Activated T-helper 17 cell treated with anti-CD3 and anti-CD28 coated beads, Interleukin-2, amount 50 U/mL, for 72 hours (primary cell): ENCODE measurements around the gene DRICH1. TPM values are rescaled to one million over a fixed set of nuclear protein-coding genes. Genes with fewer than 3 reads are reported as not detected.
"Not testable (repeated sequence)": the region's sequence is repeated elsewhere in the genome, so short reads cannot be mapped to it uniquely, and the experiment has no call there.

Experiments
- ATAC-seq: fragments of 150-1000 bp; cut with Tn5 transposase; replicated peaks from 2 replicates; pipeline ENCODE4 v1.10.0; 2021; ENCODE audit warnings: mild to moderate bottlenecking, moderate library complexity
- H3K27ac Mint-ChIP-seq: one replicate; pipeline ENCODE4 v1.8.0; 2022; ENCODE audit warnings: mixed read lengths
- H3K27me3 Mint-ChIP-seq: one replicate; pipeline ENCODE4 v1.8.0; 2022; ENCODE audit warnings: mixed read lengths
- H3K36me3 Mint-ChIP-seq: one replicate; pipeline ENCODE4 v1.8.0; 2022; ENCODE audit warnings: low read depth, mild to moderate bottlenecking, mixed read lengths
- H3K4me1 Mint-ChIP-seq: one replicate; pipeline ENCODE4 v1.8.0; 2022; ENCODE audit warnings: mixed read lengths
- H3K4me3 Mint-ChIP-seq: one replicate; pipeline ENCODE4 v1.8.0; 2022; ENCODE audit warnings: mild to moderate bottlenecking, mixed read lengths
- H3K9me3 Mint-ChIP-seq: one replicate; pipeline ENCODE4 v1.8.0; 2022; ENCODE audit warnings: mixed read lengths
- total RNA-seq, 2 donors: library from RNA; stranded (reverse); gene quantifications; one replicate each; pipeline ENCODE4 v1.2.3, GENCODE V29; 2022

Gene DRICH1, protein sequence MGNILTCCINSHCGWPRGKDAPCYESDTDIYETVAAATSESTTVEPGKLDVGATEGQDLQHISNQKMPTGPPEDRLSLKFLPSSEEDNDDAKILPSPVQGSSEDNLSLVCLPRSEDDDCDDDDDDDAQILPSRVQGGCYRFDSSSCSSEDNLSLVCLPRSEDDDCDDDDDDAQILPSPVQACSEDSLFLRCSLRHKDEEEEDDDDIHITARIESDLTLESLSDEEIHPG
- under 1 TPM in 1 of 2 donors, not detected in 1; 0.40 TPM for total RNA-seq

DNA sequence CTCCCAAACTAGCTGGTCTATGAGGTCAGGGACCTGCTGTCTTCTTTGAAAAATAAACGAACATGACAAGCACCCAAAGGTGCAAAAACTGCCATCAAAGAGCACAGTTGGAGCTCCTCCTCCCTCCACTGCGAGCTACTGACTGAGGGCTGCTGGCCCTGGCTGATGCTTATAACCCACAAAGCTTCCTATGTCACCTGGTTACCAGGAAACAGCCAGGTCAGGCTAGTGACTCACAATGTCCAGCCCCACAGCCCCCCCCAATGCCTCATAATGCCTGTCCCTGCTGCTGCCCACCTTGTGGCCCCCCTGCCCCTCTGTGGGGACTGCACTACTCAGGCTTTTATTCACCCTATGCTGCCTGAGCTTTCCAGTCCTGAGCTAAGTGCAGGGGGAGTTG, at the start of gene DRICH1:
Gene DRICH1, minus strand, starts transcription at position 144 of the 400 bp plus-strand sequence. CDS start 298 bp downstream, outside the sequence.
- no peaks in the 10 kb centered on the region for H3K4me1 Mint-ChIP-seq
- H3K27me3 Mint-ChIP-seq: no peaks in the 10 kb centered on the region
- H3K4me3 Mint-ChIP-seq: no peak within 1 kb of the TSS
- H3K9me3 Mint-ChIP-seq: no peaks in the 10 kb centered on the region
- H3K27ac Mint-ChIP-seq: peak within 1 kb of the TSS; percentile 46
- peak; percentile 29 for ATAC-seq
- H3K36me3 Mint-ChIP-seq: peaks cover 5% of the 10 kb centered on the region

- Mint-ChIP-seq H3K36me3 (peaks cover 23% of the 10 kb centered on the region), H3K4me1 (no peaks in the 10 kb centered on the region), H3K27me3 (no peaks in the 10 kb centered on the region), H3K27ac (no peak overlapping the region), H3K9me3 (no peaks in the 10 kb centered on the region), H3K4me3 (no peak overlapping the region)
- ATAC-seq: no peak
These were observed 49.1 kb upstream of the DRICH1 start for GRCh38 chr22:23681026-23681809.

DNA sequence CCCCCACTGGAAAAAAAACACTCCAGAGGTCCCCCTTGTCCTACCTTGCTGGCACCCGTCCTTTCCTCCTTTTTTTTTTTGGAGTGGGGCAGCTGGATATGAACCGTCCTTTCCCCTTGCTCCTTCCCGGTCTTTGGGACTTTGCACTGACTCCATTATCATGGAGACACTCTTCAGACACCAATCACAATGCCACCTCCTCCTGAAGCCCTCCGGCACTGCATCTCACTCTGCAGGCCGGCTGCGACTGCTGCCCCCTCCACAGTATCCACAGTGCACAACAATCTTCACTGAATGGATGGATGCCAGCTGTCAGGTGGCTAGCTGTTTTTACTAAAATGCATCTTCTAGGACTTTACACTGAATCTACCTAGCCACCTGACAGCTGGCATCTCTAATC, 46.0 kb upstream of the DRICH1 start:
- no peak overlapping the region for H3K4me3 Mint-ChIP-seq
- H3K9me3 Mint-ChIP-seq: no peaks in the 10 kb centered on the region
- ATAC-seq: no peak
- no peaks in the 10 kb centered on the region for H3K4me1 Mint-ChIP-seq
- H3K36me3 Mint-ChIP-seq: peaks cover 22% of the 10 kb centered on the region
- peak overlapping the region; percentile 46 for H3K27ac Mint-ChIP-seq
- H3K27me3 Mint-ChIP-seq: no peaks in the 10 kb centered on the region

- ATAC-seq: no peak
- H3K4me3 Mint-ChIP-seq: no peak overlapping the region
- H3K9me3 Mint-ChIP-seq: no peaks in the 10 kb centered on the region
- H3K27ac Mint-ChIP-seq: peak overlapping the region; percentile 46
- H3K27me3 Mint-ChIP-seq: no peaks in the 10 kb centered on the region
- peaks cover 18% of the 10 kb centered on the region for H3K36me3 Mint-ChIP-seq
- no peaks in the 10 kb centered on the region for H3K4me1 Mint-ChIP-seq
These were observed 45.5 kb upstream of the DRICH1 start for GRCh38 chr22:23677701-23677995.

DNA sequence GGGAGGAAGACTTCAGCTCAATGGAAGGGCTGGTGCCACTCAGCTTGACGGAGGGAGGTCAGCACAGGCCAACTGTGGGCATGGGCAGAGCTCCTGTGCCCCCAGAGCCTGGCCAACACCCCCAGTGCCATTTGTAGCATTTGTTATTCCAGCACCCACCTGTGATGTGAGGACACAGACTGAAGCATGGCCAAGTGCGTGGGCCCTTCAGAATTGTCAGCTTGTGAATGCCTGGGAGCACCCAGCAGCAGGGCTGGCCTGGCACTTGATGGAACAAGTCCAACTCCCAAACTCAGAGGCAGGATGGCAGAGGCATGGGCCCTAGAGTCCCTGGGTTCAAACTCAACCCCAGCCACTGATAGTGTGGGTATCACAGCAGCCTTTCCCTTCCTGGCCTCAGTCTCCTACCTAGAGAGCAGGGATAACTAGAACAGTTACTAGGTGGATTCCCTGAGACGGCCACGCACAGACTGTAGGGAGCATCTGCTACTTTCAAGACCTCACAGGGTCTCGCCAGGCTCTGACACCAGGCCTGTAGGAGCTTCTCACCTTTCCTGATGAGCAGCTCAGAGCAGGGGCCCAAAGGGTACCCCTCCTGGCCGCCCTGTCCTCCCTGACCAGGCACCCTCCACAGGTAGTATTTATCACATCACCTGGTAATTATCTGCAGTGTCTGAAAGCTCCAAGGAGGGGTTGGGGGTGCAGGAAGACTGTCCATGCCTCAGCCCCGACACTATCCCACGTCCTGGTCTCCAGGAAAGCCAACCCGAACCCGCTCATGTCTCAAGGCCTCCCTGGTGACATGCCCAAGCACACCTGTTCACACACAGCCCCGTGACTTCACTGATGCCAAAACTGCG, 45.0 kb upstream of the DRICH1 start:
- not testable (repeated sequence) for H3K9me3 Mint-ChIP-seq, ATAC-seq, H3K4me1 Mint-ChIP-seq, H3K27me3 Mint-ChIP-seq, H3K4me3 Mint-ChIP-seq
- Mint-ChIP-seq H3K27ac (peak overlapping the region; percentile 46), H3K36me3 (peaks cover 16% of the 10 kb centered on the region)

DNA sequence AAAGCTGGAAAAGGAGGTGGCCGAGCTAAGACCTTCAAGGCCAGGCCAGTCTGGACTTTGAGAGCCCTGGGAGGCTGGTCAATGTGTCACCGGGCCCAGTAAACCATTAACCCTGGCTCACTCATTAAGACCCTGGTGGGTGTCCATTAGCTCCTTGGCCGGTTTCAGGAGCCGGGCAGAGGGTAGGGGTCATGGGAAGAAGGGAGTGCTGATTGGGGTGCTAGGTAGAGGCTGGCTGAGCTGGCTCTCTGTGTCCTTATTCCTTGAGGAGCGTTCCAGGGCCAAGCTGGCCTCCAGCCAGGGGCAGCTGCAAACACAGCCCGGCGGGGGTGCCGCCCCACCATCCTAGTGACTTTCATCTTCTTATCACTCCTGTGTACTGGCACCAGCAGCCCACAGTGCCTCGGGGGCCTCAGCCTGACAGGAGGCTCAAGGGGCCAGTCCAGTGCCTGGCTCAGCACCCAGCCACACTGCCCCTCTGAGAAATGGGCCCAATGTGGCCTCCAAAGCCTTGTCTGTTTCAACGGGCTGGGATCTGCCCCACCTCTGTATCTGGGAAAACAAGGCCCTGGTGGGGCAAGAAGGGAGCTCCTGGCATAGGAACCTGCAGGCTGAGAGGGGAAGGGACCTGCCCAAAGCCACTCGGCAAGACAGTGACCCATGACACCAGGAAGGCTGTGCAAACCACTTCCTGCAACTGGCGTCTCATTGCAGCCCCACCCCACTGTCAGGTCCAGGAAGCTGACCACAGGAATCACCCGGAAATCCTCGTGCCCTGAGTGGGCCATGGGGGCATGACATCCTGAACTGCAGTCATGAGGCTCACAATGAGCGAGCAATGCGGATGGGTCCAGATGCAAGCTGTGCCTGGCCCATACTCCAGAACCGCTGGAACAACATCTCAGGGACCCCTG, 43.6 kb upstream of the DRICH1 start:
- Mint-ChIP-seq H3K9me3 (no peaks in the 10 kb centered on the region), H3K4me1 (no peaks in the 10 kb centered on the region), H3K36me3 (peaks cover 7% of the 10 kb centered on the region), H3K27me3 (no peaks in the 10 kb centered on the region), H3K27ac (peak overlapping the region; percentile 17), H3K4me3 (no peak overlapping the region)
- ATAC-seq: peak; percentile 39

DNA sequence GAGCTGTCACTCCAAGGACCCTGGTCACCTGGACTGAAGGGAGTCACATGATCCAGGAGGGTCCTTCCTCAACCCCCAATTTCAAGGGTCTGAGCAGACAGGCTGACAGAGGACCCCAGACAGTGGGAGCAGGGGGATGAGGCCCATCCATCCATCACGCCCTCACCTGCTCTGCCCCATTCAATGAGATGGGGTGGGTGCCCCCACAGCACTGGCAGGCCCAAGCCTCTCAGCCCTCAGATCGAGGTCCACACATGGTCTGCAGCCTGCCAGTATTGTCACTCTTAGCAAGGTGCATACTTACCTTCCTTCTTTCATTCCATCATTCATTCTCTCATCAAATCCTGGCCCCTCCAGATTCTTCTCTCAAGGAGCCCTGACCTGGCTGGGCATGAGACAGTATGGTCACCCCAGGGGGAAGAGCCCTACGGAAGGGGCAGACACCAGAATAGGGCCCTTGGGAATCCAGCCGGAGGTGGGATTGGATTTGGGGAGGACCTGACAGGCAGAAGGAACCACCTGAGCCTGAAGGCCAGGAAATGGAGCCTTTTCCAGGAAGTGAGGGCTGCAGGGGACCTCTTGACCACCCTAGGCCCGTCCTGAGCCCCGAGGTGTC, 42.9 kb upstream of the DRICH1 start:
- H3K27ac Mint-ChIP-seq: peak overlapping the region; percentile 17
- not testable (repeated sequence) for H3K4me3 Mint-ChIP-seq, ATAC-seq, H3K36me3 Mint-ChIP-seq, H3K4me1 Mint-ChIP-seq, H3K9me3 Mint-ChIP-seq, H3K27me3 Mint-ChIP-seq

DNA sequence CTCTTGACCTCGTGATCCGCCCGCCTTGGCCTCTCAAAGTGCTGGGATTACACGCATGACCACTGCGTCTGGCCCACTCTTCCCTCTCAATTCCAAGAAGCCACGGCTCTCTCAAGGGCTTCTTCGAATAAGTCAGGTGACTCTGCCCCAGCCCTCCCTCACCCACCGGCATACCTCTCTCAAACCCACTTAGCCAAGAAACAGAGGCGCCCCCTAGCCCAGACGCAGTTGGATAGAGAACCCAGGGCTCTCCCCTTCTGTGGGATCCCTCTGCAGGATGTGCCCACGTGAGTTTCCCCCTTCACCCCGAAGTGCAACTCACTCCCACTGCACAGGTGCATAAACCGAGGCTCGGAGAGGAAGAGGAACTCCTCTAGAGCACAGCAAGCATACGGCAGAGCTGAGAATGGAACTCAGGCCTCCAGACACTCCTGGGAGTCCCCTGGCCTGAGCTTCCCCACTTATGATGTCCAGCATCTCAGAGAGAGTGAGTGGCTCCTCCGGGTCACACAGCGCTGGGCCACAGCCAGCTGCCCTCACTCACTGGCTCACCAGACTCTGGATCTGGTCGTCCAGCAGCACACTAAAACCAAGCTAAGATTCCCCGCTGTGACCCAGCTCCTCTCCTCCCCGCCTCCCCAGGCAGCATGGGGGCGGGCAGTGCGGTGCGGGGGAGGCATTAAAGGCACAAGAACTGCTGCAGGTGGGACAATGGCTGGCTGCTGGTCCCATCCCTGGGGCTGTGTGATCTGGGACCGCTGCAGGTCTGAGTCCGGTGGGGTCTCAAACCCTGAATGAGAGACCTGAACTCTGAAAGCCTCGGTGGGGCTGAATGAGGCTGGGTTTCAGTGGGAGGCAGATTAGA, 41.9 kb upstream of the DRICH1 start:
- no peak overlapping the region for H3K27ac Mint-ChIP-seq
- ATAC-seq: no peak
- no peaks in the 10 kb centered on the region for H3K4me1 Mint-ChIP-seq
- H3K36me3 Mint-ChIP-seq: no peaks in the 10 kb centered on the region
- no peaks in the 10 kb centered on the region for H3K9me3 Mint-ChIP-seq
- no peaks in the 10 kb centered on the region for H3K27me3 Mint-ChIP-seq
- no peak overlapping the region for H3K4me3 Mint-ChIP-seq

DNA sequence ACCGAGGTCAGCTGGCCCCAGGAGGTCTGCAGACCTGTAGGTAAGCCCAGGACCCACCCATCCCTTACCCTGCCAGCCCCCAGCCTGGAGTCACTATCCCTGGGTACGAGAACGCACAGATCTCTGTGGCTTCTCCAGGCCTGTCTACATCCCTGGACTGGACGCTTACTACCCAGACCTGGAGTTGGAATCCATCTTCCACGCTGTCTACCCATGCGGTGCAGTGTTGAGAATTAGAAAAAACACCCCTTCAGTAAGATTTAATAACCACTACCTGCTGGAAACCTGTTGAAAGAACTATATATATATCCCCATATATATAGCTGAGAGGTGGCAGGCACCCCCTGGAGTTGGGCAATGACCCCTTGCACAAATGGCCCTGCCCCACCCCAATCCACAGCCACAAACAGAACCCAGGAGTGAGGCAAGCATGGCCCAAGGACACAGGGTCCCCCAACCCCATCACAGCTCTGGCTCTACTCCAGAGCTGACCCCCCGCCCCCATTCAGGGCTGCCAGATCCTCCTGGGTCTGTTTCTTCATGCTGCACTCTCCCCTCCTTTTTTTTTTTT, 41.0 kb upstream of the DRICH1 start:
- Mint-ChIP-seq H3K36me3 (no peaks in the 10 kb centered on the region), H3K27me3 (no peaks in the 10 kb centered on the region), H3K4me1 (no peaks in the 10 kb centered on the region), H3K9me3 (no peaks in the 10 kb centered on the region), H3K4me3 (no peak overlapping the region), H3K27ac (no peak overlapping the region)
- ATAC-seq: no peak

GRCh38 chr22:23672307-23673049, 40.4 kb upstream of the DRICH1 start:
- peak; percentile 37 for ATAC-seq
- H3K4me3 Mint-ChIP-seq, H3K9me3 Mint-ChIP-seq: not testable (repeated sequence)

GRCh38 chr22:23671387-23671786, 39.3 kb upstream of the DRICH1 start:
- H3K36me3 Mint-ChIP-seq, ATAC-seq, H3K9me3 Mint-ChIP-seq, H3K4me1 Mint-ChIP-seq, H3K27ac Mint-ChIP-seq, H3K4me3 Mint-ChIP-seq, H3K27me3 Mint-ChIP-seq: not testable (repeated sequence)

More at GRCh38 chr22:23672307-23673049, 40.4 kb upstream of the DRICH1 start:
- not testable (repeated sequence) for H3K27me3 Mint-ChIP-seq, H3K27ac Mint-ChIP-seq, H3K4me1 Mint-ChIP-seq, H3K36me3 Mint-ChIP-seq
